Smooth muscle cell of the pulmonary artery (primary cell): ENCODE measurements around the gene RER1. TPM values are rescaled to one million over a fixed set of nuclear protein-coding genes. Genes with fewer than 3 reads are reported as not detected.

ENCODE experiments used
- total RNA-seq: library from RNA; depleted of rRNA; stranded (reverse); fragments of >200 nt; gene quantifications from 2 replicates; pipeline ENCODE4 v1.2.3, GENCODE V29; 2014

RER1 gene, protein sequence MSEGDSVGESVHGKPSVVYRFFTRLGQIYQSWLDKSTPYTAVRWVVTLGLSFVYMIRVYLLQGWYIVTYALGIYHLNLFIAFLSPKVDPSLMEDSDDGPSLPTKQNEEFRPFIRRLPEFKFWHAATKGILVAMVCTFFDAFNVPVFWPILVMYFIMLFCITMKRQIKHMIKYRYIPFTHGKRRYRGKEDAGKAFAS
- total RNA-seq: 112 TPM in 2 replicates

GRCh38 chr1:2391041-2391930 is at the start of gene RER1, which contains the start of gene MORN1:
Gene RER1, plus strand, starts transcription at chr1:2391841. Its CDS starts 3,950 bp downstream, at chr1:2395791.
Gene MORN1, minus strand, starts transcription at chr1:2391554. Its CDS starts 21 bp downstream, at chr1:2391533.

GRCh38 chr1:2412395-2412772 is 20.7 kb downstream of the RER1 start, which contains the start of gene PEX10:
Gene PEX10, minus strand, starts transcription at chr1:2412564. Its CDS starts 62 bp downstream, at chr1:2412502.

Other genes with a start within 250 kb of the RER1 start
- 29.1 and 31.1 TPM in 2 replicates for gene FAAP20, start 197.1 kb upstream of the RER1 start, total RNA-seq
- gene SKI, start 163.5 kb upstream of the RER1 start, total RNA-seq: 51.5 and 59.6 TPM in 2 replicates
- gene MORN1, start 287 bp upstream of the RER1 start, total RNA-seq: 15.4 and 20.0 TPM in 2 replicates
- gene PEX10, start 20.7 kb downstream of the RER1 start, total RNA-seq: 27.2 and 43.2 TPM in 2 replicates
- gene PLCH2, start 84.4 kb downstream of the RER1 start, total RNA-seq: 0.33 and 0.53 TPM in 2 replicates
- gene PANK4, start 134.8 kb downstream of the RER1 start, total RNA-seq: 22.0 and 23.2 TPM in 2 replicates
- gene HES5, start 138.4 kb downstream of the RER1 start, total RNA-seq: not detected in 2 replicates
- 19.3 and 25.0 TPM in 2 replicates for gene TNFRSF14, start 164.5 kb downstream of the RER1 start, total RNA-seq
- 15.2 and 16.9 TPM in 2 replicates for gene PRXL2B, start 194.9 kb downstream of the RER1 start, total RNA-seq
- gene MMEL1, start 241.2 kb downstream of the RER1 start, total RNA-seq: 0.39 TPM in 1 of 2 replicates, not detected in the other